ENCODE measurements around the gene LDLRAD4. TPM values are rescaled to one million over a fixed set of nuclear protein-coding genes. Genes with fewer than 3 reads are reported as not detected.

The LDLRAD4 gene
- total and polyA plus RNA-seq, 2 experiments from 2014 or later, result 0.73 to 1.9 TPM

DNA sequence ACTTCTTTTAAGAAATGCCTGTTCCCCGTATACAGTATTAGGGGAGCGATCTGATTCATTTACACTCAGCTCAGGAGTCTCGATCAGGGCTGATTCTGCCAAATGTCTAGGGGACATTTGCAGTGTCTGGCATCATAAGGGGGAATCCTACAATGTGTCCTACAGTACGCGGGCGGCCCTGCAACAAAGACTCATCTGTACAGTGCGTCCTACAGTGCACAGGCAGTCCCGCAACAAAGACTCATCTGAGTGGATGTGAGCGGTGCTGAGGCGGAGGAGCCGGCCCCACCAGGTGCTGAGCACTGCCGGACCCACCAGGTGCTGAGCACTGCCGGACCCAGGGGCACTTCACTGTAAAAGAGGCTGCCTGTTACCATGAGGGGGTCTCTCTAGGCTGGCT, 405.3 kb downstream of the LDLRAD4 start:
- no peaks in the 10 kb centered on the region for H3F3A ChIP-seq (replicated peaks; ENCODE audit: low read depth)
- TF ChIP-seq, protein P1, sequence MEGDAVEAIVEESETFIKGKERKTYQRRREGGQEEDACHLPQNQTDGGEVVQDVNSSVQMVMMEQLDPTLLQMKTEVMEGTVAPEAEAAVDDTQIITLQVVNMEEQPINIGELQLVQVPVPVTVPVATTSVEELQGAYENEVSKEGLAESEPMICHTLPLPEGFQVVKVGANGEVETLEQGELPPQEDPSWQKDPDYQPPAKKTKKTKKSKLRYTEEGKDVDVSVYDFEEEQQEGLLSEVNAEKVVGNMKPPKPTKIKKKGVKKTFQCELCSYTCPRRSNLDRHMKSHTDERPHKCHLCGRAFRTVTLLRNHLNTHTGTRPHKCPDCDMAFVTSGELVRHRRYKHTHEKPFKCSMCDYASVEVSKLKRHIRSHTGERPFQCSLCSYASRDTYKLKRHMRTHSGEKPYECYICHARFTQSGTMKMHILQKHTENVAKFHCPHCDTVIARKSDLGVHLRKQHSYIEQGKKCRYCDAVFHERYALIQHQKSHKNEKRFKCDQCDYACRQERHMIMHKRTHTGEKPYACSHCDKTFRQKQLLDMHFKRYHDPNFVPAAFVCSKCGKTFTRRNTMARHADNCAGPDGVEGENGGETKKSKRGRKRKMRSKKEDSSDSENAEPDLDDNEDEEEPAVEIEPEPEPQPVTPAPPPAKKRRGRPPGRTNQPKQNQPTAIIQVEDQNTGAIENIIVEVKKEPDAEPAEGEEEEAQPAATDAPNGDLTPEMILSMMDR (conservative IDR thresholded peaks at IDR 0.05; ENCODE audit: low read depth in 2 of 2), result no peak
- no peak for TF ChIP-seq NANOG (IDR thresholded peaks at IDR 0.05; ENCODE audit: borderline replicate concordance)
- TF ChIP-seq, protein P2, sequence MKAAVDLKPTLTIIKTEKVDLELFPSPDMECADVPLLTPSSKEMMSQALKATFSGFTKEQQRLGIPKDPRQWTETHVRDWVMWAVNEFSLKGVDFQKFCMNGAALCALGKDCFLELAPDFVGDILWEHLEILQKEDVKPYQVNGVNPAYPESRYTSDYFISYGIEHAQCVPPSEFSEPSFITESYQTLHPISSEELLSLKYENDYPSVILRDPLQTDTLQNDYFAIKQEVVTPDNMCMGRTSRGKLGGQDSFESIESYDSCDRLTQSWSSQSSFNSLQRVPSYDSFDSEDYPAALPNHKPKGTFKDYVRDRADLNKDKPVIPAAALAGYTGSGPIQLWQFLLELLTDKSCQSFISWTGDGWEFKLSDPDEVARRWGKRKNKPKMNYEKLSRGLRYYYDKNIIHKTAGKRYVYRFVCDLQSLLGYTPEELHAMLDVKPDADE (IDR thresholded peaks at IDR 0.05), result no peak
- no peak for TF ChIP-seq EZH2 (IDR thresholded peaks at IDR 0.05; ENCODE audit: low read depth, unreplicated experiment)
- no peak for TF ChIP-seq STAT1 (IDR thresholded peaks at IDR 0.05; ENCODE audit: unreplicated experiment)
- TF ChIP-seq, protein P3, sequence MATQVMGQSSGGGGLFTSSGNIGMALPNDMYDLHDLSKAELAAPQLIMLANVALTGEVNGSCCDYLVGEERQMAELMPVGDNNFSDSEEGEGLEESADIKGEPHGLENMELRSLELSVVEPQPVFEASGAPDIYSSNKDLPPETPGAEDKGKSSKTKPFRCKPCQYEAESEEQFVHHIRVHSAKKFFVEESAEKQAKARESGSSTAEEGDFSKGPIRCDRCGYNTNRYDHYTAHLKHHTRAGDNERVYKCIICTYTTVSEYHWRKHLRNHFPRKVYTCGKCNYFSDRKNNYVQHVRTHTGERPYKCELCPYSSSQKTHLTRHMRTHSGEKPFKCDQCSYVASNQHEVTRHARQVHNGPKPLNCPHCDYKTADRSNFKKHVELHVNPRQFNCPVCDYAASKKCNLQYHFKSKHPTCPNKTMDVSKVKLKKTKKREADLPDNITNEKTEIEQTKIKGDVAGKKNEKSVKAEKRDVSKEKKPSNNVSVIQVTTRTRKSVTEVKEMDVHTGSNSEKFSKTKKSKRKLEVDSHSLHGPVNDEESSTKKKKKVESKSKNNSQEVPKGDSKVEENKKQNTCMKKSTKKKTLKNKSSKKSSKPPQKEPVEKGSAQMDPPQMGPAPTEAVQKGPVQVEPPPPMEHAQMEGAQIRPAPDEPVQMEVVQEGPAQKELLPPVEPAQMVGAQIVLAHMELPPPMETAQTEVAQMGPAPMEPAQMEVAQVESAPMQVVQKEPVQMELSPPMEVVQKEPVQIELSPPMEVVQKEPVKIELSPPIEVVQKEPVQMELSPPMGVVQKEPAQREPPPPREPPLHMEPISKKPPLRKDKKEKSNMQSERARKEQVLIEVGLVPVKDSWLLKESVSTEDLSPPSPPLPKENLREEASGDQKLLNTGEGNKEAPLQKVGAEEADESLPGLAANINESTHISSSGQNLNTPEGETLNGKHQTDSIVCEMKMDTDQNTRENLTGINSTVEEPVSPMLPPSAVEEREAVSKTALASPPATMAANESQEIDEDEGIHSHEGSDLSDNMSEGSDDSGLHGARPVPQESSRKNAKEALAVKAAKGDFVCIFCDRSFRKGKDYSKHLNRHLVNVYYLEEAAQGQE (IDR thresholded peaks at IDR 0.05; ENCODE audit: unreplicated experiment), result no peak
- TF ChIP-seq CREB1 (CRISPR knock-in tag; IDR thresholded peaks at IDR 0.05; ENCODE audit: low read depth), result no peak
- no peak for TF ChIP-seq POLR2AphosphoS5 (IDR thresholded peaks at IDR 0.05; ENCODE audit: low read depth)
- no peak for TF ChIP-seq EZH2phosphoT487 (IDR thresholded peaks at IDR 0.05; ENCODE audit: unreplicated experiment)
- no peak for TF ChIP-seq JUNB (IDR thresholded peaks at IDR 0.05; ENCODE audit: unreplicated experiment)
- TF ChIP-seq, protein P4, sequence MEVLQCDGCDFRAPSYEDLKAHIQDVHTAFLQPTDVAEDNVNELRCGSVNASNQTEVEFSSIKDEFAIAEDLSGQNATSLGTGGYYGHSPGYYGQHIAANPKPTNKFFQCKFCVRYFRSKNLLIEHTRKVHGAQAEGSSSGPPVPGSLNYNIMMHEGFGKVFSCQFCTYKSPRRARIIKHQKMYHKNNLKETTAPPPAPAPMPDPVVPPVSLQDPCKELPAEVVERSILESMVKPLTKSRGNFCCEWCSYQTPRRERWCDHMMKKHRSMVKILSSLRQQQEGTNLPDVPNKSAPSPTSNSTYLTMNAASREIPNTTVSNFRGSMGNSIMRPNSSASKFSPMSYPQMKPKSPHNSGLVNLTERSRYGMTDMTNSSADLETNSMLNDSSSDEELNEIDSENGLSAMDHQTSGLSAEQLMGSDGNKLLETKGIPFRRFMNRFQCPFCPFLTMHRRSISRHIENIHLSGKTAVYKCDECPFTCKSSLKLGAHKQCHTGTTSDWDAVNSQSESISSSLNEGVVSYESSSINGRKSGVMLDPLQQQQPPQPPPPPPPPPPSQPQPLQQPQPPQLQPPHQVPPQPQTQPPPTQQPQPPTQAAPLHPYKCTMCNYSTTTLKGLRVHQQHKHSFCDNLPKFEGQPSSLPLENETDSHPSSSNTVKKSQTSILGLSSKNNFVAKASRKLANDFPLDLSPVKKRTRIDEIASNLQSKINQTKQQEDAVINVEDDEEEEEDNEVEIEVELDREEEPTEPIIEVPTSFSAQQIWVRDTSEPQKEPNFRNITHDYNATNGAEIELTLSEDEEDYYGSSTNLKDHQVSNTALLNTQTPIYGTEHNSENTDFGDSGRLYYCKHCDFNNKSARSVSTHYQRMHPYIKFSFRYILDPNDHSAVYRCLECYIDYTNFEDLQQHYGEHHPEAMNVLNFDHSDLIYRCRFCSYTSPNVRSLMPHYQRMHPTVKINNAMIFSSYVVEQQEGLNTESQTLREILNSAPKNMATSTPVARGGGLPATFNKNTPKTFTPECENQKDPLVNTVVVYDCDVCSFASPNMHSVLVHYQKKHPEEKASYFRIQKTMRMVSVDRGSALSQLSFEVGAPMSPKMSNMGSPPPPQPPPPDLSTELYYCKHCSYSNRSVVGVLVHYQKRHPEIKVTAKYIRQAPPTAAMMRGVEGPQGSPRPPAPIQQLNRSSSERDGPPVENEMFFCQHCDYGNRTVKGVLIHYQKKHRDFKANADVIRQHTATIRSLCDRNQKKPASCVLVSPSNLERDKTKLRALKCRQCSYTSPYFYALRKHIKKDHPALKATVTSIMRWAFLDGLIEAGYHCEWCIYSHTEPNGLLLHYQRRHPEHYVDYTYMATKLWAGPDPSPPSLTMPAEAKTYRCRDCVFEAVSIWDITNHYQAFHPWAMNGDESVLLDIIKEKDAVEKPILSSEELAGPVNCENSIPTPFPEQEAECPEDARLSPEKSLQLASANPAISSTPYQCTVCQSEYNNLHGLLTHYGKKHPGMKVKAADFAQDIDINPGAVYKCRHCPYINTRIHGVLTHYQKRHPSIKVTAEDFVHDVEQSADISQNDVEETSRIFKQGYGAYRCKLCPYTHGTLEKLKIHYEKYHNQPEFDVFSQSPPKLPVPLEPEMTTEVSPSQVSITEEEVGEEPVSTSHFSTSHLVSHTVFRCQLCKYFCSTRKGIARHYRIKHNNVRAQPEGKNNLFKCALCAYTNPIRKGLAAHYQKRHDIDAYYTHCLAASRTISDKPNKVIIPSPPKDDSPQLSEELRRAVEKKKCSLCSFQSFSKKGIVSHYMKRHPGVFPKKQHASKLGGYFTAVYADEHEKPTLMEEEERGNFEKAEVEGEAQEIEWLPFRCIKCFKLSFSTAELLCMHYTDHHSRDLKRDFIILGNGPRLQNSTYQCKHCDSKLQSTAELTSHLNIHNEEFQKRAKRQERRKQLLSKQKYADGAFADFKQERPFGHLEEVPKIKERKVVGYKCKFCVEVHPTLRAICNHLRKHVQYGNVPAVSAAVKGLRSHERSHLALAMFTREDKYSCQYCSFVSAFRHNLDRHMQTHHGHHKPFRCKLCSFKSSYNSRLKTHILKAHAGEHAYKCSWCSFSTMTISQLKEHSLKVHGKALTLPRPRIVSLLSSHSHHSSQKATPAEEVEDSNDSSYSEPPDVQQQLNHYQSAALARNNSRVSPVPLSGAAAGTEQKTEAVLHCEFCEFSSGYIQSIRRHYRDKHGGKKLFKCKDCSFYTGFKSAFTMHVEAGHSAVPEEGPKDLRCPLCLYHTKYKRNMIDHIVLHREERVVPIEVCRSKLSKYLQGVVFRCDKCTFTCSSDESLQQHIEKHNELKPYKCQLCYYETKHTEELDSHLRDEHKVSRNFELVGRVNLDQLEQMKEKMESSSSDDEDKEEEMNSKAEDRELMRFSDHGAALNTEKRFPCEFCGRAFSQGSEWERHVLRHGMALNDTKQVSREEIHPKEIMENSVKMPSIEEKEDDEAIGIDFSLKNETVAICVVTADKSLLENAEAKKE (CRISPR knock-in tag; IDR thresholded peaks at IDR 0.05), result no peak
- TF ChIP-seq ZNF331 (CRISPR knock-in tag; IDR thresholded peaks at IDR 0.05; ENCODE audit: low read depth), result no peak
- TF ChIP-seq ZNF114 (CRISPR knock-in tag; IDR thresholded peaks at IDR 0.05), result no peak
- no peak overlapping the region for H3K4me2 ChIP-seq
- no peaks in the 10 kb centered on the region for H3K4me1 ChIP-seq (ENCODE audit: insufficient read depth)
- Mint-ChIP-seq H3K27ac (no peak overlapping the region), H3K4me3 (no peak overlapping the region), H3K9me3 (no peaks in the 10 kb centered on the region; the same call in 2 of the 3 replicates), H3K4me1 (peaks cover 5% of the 10 kb centered on the region; the same call in 1 of the 3 replicates), H3K27me3 (ENCODE audit: insufficient read depth, low read depth, poor library complexity) (peaks cover 8% of the 10 kb centered on the region), H3K36me3 (ENCODE audit: low read depth) (no peaks in the 10 kb centered on the region)
- H3K4me3 ChIP-seq, result no peak overlapping the region
- no peak overlapping the region for H2AFZ ChIP-seq
- no peaks in the 10 kb centered on the region for H3K36me3 ChIP-seq (ENCODE audit: insufficient read depth)
- no peaks in the 10 kb centered on the region for H3K79me2 ChIP-seq (replicated peaks; ENCODE audit: insufficient read depth)
- DNase-seq (ENCODE audit: low spot score) (no peak), ATAC-seq (no peak)
- no peaks in the 10 kb centered on the region for H4K20me1 ChIP-seq (replicated peaks; ENCODE audit: insufficient read depth)
- no peaks in the 10 kb centered on the region for H3K27me3 ChIP-seq (ENCODE audit: insufficient read depth)
- no peak overlapping the region for H3K27ac ChIP-seq (ENCODE audit: low read depth)
- no peaks in the 10 kb centered on the region for H3K9me2 ChIP-seq (ENCODE audit: insufficient read depth)

Measured in GM23338 (cell line).